Suprapubic skin (tissue), 4 donors: ENCODE data around the gene PTBP3. TPM values are rescaled to one million over a fixed set of nuclear protein-coding genes. Genes with fewer than 3 reads are reported as not detected.

Experiments used
- DNase-seq, 2 donors: peaks; one replicate each; pipeline ENCODE4 v3.0.0-alpha.2; 2019; ENCODE audit warnings: low spot score in 2 of 2
- H3K27ac ChIP-seq: fragments of 200-600 bp; sonication (generic); one replicate; pipeline ENCODE4 v1.5.1; 2019
- H3K27me3 ChIP-seq: fragments of 200-600 bp; sonication (generic); one replicate; pipeline ENCODE4 v1.5.1; 2019
- H3K36me3 ChIP-seq: fragments of 200-600 bp; sonication (generic); one replicate; pipeline ENCODE4 v1.5.1; 2019
- H3K4me1 ChIP-seq: fragments of 200-600 bp; sonication (generic); one replicate; pipeline ENCODE4 v1.5.1; 2019
- H3K4me3 ChIP-seq: fragments of 200-600 bp; sonication (generic); one replicate; pipeline ENCODE4 v1.5.1; 2019; ENCODE audit warnings: mild to moderate bottlenecking
- H3K9me3 ChIP-seq: fragments of 200-600 bp; sonication (generic); one replicate; pipeline ENCODE4 v1.5.1; 2019
- EP300 ChIP-seq: sonication (generic); formaldehyde crosslinking; IDR thresholded peaks from one replicate; pipeline ENCODE4 v1.6.1; 2017; ENCODE audit warnings: antibody characterized with exemption
- POLR2A ChIP-seq, 2 donors: fragments of 450-650 bp; IDR thresholded peaks; one replicate each; pipeline ENCODE4 v1.6.1; 2017; ENCODE audit warnings: antibody characterized with exemption in 2 of 2, mild to moderate bottlenecking in 2 of 2, moderate library complexity in 2 of 2
- POLR2AphosphoS5 ChIP-seq, 3 donors: sonication (generic); formaldehyde crosslinking; IDR thresholded peaks; one replicate each; pipeline ENCODE4 v1.6.1; 2017; ENCODE audit warnings: antibody characterized with exemption in 3 of 3
- WGBS: methylation state at CpG from one replicate; pipeline ENCODE4 v1.1.5; 2018; 5-methylcytosine and 5-hydroxymethylcytosine counted together
- total RNA-seq, 4 donors: library from RNA; depleted of rRNA; stranded (reverse); fragments of >200 nt; gene quantifications; one replicate each; pipeline ENCODE4 v1.1.0, GENCODE V29; 2016
- TF ChIP-seq, protein P1 (sequence below), 2 donors: fragments of 200-600 bp in 1 of 2; fragments of 450-650 bp in 1 of 2; sonication (generic) in 1 of 2; IDR thresholded peaks; one replicate each; pipeline ENCODE4 v1.5.1; 2016 to 2019; ENCODE audit warnings: antibody characterized with exemption in 2 of 2, mild to moderate bottlenecking in 1 of 2, moderate library complexity in 1 of 2

Gene PTBP3
- total RNA-seq, 4 donors from 2014 or later = 90.4 to 333 (median 168) TPM

DNA sequence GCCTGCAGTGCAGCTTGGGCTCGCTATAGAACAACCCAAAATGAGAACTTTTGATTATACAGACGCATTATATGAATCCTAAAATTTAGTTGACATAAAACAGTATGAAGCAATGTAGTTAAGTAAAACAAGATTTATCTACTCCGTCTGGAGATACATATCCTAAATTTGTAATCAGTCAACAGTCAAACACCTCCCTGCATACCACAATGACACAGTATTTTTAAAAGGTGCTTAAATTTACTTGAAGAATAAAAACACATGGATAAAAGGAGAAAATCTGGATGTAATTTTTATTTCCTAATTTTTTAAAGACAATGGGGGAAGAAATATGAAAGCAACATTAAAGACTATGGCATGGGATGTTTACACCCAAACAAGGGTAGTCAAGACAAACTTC is 70.8 kb downstream of the PTBP3 start:
- Histone ChIP-seq H3K27me3 (no peaks in the 10 kb centered on the region), H3K4me1 (no peaks in the 10 kb centered on the region), H3K27ac (no peak overlapping the region), H3K4me3 (no peak overlapping the region), H3K36me3 (peaks cover 14% of the 10 kb centered on the region), H3K9me3 (no peaks in the 10 kb centered on the region)
- DNase-seq = no peak
- TF ChIP-seq, protein P1, sequence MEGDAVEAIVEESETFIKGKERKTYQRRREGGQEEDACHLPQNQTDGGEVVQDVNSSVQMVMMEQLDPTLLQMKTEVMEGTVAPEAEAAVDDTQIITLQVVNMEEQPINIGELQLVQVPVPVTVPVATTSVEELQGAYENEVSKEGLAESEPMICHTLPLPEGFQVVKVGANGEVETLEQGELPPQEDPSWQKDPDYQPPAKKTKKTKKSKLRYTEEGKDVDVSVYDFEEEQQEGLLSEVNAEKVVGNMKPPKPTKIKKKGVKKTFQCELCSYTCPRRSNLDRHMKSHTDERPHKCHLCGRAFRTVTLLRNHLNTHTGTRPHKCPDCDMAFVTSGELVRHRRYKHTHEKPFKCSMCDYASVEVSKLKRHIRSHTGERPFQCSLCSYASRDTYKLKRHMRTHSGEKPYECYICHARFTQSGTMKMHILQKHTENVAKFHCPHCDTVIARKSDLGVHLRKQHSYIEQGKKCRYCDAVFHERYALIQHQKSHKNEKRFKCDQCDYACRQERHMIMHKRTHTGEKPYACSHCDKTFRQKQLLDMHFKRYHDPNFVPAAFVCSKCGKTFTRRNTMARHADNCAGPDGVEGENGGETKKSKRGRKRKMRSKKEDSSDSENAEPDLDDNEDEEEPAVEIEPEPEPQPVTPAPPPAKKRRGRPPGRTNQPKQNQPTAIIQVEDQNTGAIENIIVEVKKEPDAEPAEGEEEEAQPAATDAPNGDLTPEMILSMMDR (IDR thresholded peaks at IDR 0.05) = no peak
- no peak for TF ChIP-seq EP300
- no peak for TF ChIP-seq POLR2AphosphoS5 (IDR thresholded peaks at IDR 0.05)
- TF ChIP-seq POLR2A (IDR thresholded peaks at IDR 0.05) = no peak
- 87% methylated on average over 3 of the region's 3 CpGs for WGBS

DNA sequence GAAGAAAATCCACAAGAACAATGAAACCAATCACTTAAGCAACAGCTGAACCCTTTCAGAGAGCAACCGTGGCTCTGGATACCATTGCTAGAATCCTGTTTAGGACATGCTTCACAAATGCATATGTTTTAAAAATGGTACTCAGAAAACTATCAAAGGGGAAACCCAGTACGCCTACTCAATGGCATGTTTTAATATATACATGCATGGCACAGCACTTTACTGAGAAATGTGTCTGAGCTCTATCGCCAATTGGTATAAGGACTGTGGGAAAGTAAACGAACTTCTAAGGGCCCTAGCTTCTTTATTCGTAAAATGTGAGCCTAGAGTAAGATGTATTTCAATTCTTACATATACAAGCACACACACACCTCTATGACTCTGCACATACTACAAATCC is 72.3 kb downstream of the PTBP3 start:
- Histone ChIP-seq H3K4me3 (no peak overlapping the region), H3K27me3 (no peaks in the 10 kb centered on the region), H3K27ac (no peak overlapping the region), H3K36me3 (peaks cover 14% of the 10 kb centered on the region), H3K9me3 (no peaks in the 10 kb centered on the region), H3K4me1 (no peaks in the 10 kb centered on the region)
- WGBS = 93% methylated on average over 5 of the region's 5 CpGs
- TF ChIP-seq, protein P1 (IDR thresholded peaks at IDR 0.05) = no peak
- TF ChIP-seq EP300 = no peak
- TF ChIP-seq POLR2AphosphoS5 (IDR thresholded peaks at IDR 0.05) = no peak
- no peak for TF ChIP-seq POLR2A (IDR thresholded peaks at IDR 0.05)
- DNase-seq = no peak

DNA sequence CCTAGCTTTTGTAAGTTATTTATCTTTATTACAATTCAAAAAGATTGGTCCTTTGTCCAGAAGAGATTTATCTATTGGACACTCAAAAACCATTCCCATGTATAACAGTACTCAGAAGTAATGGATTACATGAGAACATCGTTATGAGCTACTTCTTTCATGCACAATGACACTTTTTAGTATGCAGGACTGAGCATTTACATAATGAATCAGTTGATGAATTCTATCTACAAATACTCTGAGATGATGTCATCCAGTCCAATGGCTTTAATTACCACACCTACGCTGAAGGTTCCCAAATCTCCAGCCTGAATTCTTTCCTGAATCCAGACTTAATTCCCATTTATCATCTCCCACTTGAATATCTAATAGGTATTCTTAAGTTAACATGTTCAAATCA is 75.3 kb downstream of the PTBP3 start:
- H3K4me3 ChIP-seq = no peak overlapping the region
- WGBS = 75% methylated on average over 2 of the region's 2 CpGs
- H3K27ac ChIP-seq = no peak overlapping the region
- H3K27me3 ChIP-seq = no peaks in the 10 kb centered on the region
- DNase-seq = no peak
- no peaks in the 10 kb centered on the region for H3K9me3 ChIP-seq
- H3K4me1 ChIP-seq = no peaks in the 10 kb centered on the region
- H3K36me3 ChIP-seq = peaks cover 4% of the 10 kb centered on the region
- TF ChIP-seq, protein P1 (IDR thresholded peaks at IDR 0.05) = no peak
- no peak for TF ChIP-seq EP300
- TF ChIP-seq POLR2A (IDR thresholded peaks at IDR 0.05) = no peak
- no peak for TF ChIP-seq POLR2AphosphoS5 (IDR thresholded peaks at IDR 0.05)

DNA sequence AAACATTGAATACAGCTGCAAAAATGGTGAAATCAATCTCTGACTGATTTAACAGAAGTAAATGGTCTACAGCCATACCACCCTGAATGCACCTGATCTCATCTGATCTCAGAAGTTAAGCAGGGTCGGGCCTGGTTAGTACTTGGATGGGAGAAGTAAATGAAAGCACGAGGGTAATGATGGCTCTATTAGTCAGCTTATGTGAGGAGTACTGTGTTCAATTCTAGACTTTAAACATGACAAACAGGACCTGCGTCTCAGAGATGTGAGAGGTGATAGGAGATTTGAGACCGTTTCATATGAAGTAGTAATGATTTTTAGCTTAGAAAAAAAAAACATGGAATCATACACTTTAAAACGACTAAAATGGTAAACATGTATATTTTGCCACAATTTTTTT is 81.2 kb downstream of the PTBP3 start:
- no peaks in the 10 kb centered on the region for H3K9me3 ChIP-seq
- H3K27me3 ChIP-seq = no peaks in the 10 kb centered on the region
- no peaks in the 10 kb centered on the region for H3K4me1 ChIP-seq
- peaks cover 11% of the 10 kb centered on the region for H3K36me3 ChIP-seq
- WGBS = 79% methylated on average over 5 of the region's 5 CpGs
- no peak overlapping the region for H3K4me3 ChIP-seq
- no peak overlapping the region for H3K27ac ChIP-seq
- DNase-seq = no peak
- TF ChIP-seq, protein P1 (IDR thresholded peaks at IDR 0.05) = no peak
- no peak for TF ChIP-seq POLR2A (IDR thresholded peaks at IDR 0.05)
- TF ChIP-seq POLR2AphosphoS5 (IDR thresholded peaks at IDR 0.05) = no peak
- TF ChIP-seq EP300 = no peak

DNA sequence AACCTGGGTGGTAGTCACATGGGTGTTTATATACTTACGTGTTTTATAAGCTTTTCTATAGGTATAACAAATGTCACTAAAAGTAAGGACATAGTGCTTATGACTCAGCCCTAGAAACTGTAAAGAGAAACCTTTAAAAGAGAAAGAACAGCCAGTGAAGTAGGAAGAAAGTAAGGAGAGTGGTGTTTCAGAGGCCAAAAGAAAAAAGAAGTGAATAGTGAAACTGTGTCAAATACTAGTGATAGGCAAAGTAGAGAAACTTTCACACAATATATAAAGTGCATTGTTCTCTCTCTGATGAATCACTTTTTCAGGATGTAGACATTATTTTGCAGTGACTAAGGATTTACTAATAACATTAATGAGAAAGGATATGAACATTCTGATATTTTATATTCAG is 84.1 kb downstream of the PTBP3 start:
- DNase-seq = no peak
- H3K9me3 ChIP-seq = no peaks in the 10 kb centered on the region
- no peak overlapping the region for H3K27ac ChIP-seq
- TF ChIP-seq POLR2AphosphoS5 (IDR thresholded peaks at IDR 0.05) (no peak), POLR2A (IDR thresholded peaks at IDR 0.05) (no peak), EP300 (no peak)
- TF ChIP-seq, protein P1 (IDR thresholded peaks at IDR 0.05) = no peak
- H3K36me3 ChIP-seq = peaks cover 13% of the 10 kb centered on the region
- H3K4me1 ChIP-seq = no peaks in the 10 kb centered on the region
- H3K27me3 ChIP-seq = no peaks in the 10 kb centered on the region
- 91% methylated on average over 1 of the region's 1 CpG for WGBS
- H3K4me3 ChIP-seq = no peak overlapping the region
